PC-9 (cell line): ENCODE measurements around the gene ACADVL.
"Not testable (repeated sequence)": the region's sequence is repeated elsewhere in the genome, so short reads cannot be mapped to it uniquely, and the experiment has no call there.

ENCODE experiments used
- EZH2 ChIP-seq: fragments of 200-600 bp; sonication (generic); IDR thresholded peaks from 2 replicates; pipeline ENCODE4 v1.8.0; 2017; ENCODE audit warnings: antibody characterized with exemption, low read depth
- TF ChIP-seq, protein P1 (sequence below): fragments of 200-600 bp; sonication (generic); conservative IDR thresholded peaks from 2 replicates; pipeline ENCODE4 v1.6.1; 2017; ENCODE audit warnings: mixed run types, antibody characterized with exemption, mild to moderate bottlenecking, moderate library complexity

DNA sequence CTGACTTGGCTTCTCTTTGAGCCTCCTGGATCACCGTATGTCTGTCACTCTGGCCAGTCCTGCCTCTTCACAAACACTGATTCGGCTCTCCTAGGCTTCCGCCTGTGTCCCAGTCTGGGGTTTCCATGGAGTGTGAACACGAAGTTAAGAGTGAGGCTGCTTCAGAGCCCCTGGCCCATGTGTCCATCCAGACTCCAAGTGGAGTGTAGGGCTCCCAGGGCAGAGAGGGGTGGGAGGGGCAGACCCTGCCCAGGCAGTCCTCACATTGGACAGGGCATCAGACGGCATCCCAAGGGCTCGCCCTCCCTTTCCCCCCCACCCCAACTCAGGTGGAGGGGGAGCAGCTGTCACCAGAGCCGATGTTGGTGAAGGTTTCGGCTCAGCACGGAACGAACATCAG lies 24.1 kb downstream of the ACADVL start:
- TF ChIP-seq, protein P1, sequence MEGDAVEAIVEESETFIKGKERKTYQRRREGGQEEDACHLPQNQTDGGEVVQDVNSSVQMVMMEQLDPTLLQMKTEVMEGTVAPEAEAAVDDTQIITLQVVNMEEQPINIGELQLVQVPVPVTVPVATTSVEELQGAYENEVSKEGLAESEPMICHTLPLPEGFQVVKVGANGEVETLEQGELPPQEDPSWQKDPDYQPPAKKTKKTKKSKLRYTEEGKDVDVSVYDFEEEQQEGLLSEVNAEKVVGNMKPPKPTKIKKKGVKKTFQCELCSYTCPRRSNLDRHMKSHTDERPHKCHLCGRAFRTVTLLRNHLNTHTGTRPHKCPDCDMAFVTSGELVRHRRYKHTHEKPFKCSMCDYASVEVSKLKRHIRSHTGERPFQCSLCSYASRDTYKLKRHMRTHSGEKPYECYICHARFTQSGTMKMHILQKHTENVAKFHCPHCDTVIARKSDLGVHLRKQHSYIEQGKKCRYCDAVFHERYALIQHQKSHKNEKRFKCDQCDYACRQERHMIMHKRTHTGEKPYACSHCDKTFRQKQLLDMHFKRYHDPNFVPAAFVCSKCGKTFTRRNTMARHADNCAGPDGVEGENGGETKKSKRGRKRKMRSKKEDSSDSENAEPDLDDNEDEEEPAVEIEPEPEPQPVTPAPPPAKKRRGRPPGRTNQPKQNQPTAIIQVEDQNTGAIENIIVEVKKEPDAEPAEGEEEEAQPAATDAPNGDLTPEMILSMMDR = not testable (repeated sequence)
- not testable (repeated sequence) for TF ChIP-seq EZH2
